PC-3 (cell line): ENCODE data around the gene MED12. TPM values are rescaled to one million over a fixed set of nuclear protein-coding genes. Genes with fewer than 3 reads are reported as not detected.

Experiments
- ATAC-seq: fragments of 200-7000 bp; cut with Tn5 transposase; 2 replicates; pipeline ENCODE4 v1.9.1; 2020; ENCODE audit warnings: mild to moderate bottlenecking, moderate library complexity
- BruUV-seq: library from RNA; stranded (reverse); fragments of 400-500 nt; replicated peaks from 2 replicates; lab custom pipeline; 2021; lab: Mats Ljungman, UMichigan
- CTCF ChIA-PET: fragments of 300-600 bp; sonication (Branson Sonifier 250); formaldehyde crosslinking; loops from one replicate; lab custom pipeline; 2022; ENCODE audit warnings: antibody characterized with exemption; lab: Charles Lee
- POLR2A ChIA-PET: fragments of 300-600 bp; sonication (Branson Sonifier 250); formaldehyde crosslinking; loops from one replicate; lab custom pipeline; 2022; ENCODE audit warnings: antibody characterized with exemption; ENCODE audit not compliant: unreplicated experiment; lab: Charles Lee
- DNase-seq: peaks from one replicate; pipeline ENCODE4 v3.0.0-alpha.2; 2015
- H2AFZ ChIP-seq: fragments of 300-600 bp; sonication (generic); 2 replicates; pipeline ENCODE4 v1.6.0; 2016; ENCODE audit warnings: antibody characterized with exemption, low read length
- H3F3A ChIP-seq: fragments of 300-600 bp; sonication (generic); one replicate; pipeline ENCODE4 v1.6.0; 2017; ENCODE audit warnings: antibody characterized with exemption, low read length, control low read depth, mild to moderate bottlenecking; ENCODE audit not compliant: unreplicated experiment
- H3K27ac ChIP-seq: fragments of 300-600 bp; sonication (generic); 2 replicates; pipeline ENCODE4 v1.5.1; 2016; ENCODE audit warnings: mild to moderate bottlenecking, low read length
- H3K27me3 ChIP-seq: fragments of 300-600 bp; sonication (generic); 2 replicates; pipeline ENCODE4 v1.6.1; 2016; ENCODE audit warnings: low read length, mixed read lengths
- H3K36me3 ChIP-seq: fragments of 300-600 bp; sonication (generic); 2 replicates; pipeline ENCODE4 v1.6.1; 2016; ENCODE audit warnings: low read depth, mixed run types, low read length, mixed read lengths
- H3K4me1 ChIP-seq: fragments of 300-600 bp; sonication (generic); 2 replicates; pipeline ENCODE4 v1.5.1; 2016; ENCODE audit warnings: low read length; ENCODE audit not compliant: insufficient read depth
- H3K4me2 ChIP-seq: fragments of 300-600 bp; sonication (generic); 2 replicates; pipeline ENCODE4 v1.6.0; 2016; ENCODE audit warnings: low read length
- H3K4me3 ChIP-seq: fragments of 300-600 bp; sonication (generic); 2 replicates; pipeline ENCODE4 v1.5.1; 2016; ENCODE audit warnings: mild to moderate bottlenecking, low read length, mixed read lengths
- H3K79me2 ChIP-seq: fragments of 300-600 bp; sonication (generic); 2 replicates; pipeline ENCODE4 v1.6.1; 2017; ENCODE audit warnings: low read length, mixed read lengths
- H3K9ac ChIP-seq: fragments of 300-600 bp; sonication (generic); 2 replicates; pipeline ENCODE4 v1.6.0; 2016; ENCODE audit warnings: mild to moderate bottlenecking, low read length
- H3K9me2 ChIP-seq: fragments of 300-600 bp; sonication (generic); replicated peaks from 2 replicates; pipeline ENCODE4 v1.6.1; 2016; ENCODE audit warnings: mixed run types, low read length, mixed read lengths
- H3K9me3 ChIP-seq: fragments of 300-600 bp; sonication (generic); 2 replicates; pipeline ENCODE4 v1.6.1; 2016; ENCODE audit warnings: low read length, mixed read lengths
- H4K20me1 ChIP-seq: fragments of 300-600 bp; sonication (generic); 2 replicates; pipeline ENCODE4 v1.6.1; 2016; ENCODE audit warnings: low read length, mixed read lengths
- CTCF ChIP-seq: fragments of 300-600 bp; sonication (generic); conservative IDR thresholded peaks from 2 replicates; pipeline ENCODE4 v1.5.1; 2017; ENCODE audit warnings: antibody characterized with exemption, low read depth, mild to moderate bottlenecking, low read length
- EZH2 ChIP-seq: fragments of 300-600 bp; sonication (generic); IDR thresholded peaks from one replicate; pipeline ENCODE4 v1.6.1; 2017; ENCODE audit warnings: antibody characterized with exemption, mild to moderate bottlenecking, low read length; ENCODE audit not compliant: unreplicated experiment
- EZH2phosphoT487 ChIP-seq: fragments of 300-600 bp; sonication (generic); IDR thresholded peaks from 2 replicates; pipeline ENCODE4 v1.6.1; 2018; ENCODE audit warnings: mild to moderate bottlenecking, antibody characterized with exemption, low read length, borderline replicate concordance
- intact Hi-C: fragments of 100-400 bp; cut with micrococcal nuclease; formaldehyde crosslinking; loops from 2 replicates; pipeline ENCODE4 v1.9.0; 2023
- total RNA-seq: library from RNA; depleted of rRNA; stranded (reverse); fragments of >200 nt; gene quantifications from 2 replicates; pipeline ENCODE4 v1.2.3, GENCODE V29; 2014

The MED12 gene
- total RNA-seq, 1 experiment from 2014 or later = 45.8 TPM

GRCh38 chrX:71182871-71183270, 64.5 kb downstream of the MED12 start:
- ChIA-PET CTCF (interaction anchor here (0.6 kb wide), 1 partner anchor 189 kb away, joined by 3 read pairs; no protein-coding TSS in a partner anchor), POLR2A (interaction anchor here (2.3 kb wide), 1 partner anchor 183 kb away, joined by 14 read pairs; the partner anchor contains the start of gene TAF1)

GRCh38 chrX:71183341-71183740, 64.9 kb downstream of the MED12 start:
- intact Hi-C loops = loop anchor here (10.0 kb wide), 1 partner anchor 101 kb away; the partner anchor contains the start of gene NONO
- POLR2A ChIA-PET = interaction anchor here (2.3 kb wide), 1 partner anchor 183 kb away, joined by 14 read pairs; the partner anchor contains the start of gene TAF1
- no peaks in the 10 kb centered on the region for H3F3A ChIP-seq
- BruUV-seq = no TSS peak
- H3K36me3 ChIP-seq = no peaks in the 10 kb centered on the region
- CTCF ChIA-PET = no interaction called here
- no peak overlapping the region for H3K27ac ChIP-seq
- H2AFZ ChIP-seq = no peak overlapping the region
- no peaks in the 10 kb centered on the region for H4K20me1 ChIP-seq
- TF ChIP-seq EZH2 (no peak), EZH2phosphoT487 (no peak), CTCF (no peak)
- DNase-seq (no peak), ATAC-seq (no peak)
- H3K27me3 ChIP-seq = no peaks in the 10 kb centered on the region
- H3K9me3 ChIP-seq = no peaks in the 10 kb centered on the region
- no peaks in the 10 kb centered on the region for H3K9me2 ChIP-seq
- peaks cover 11% of the 10 kb centered on the region for H3K4me1 ChIP-seq
- H3K4me3 ChIP-seq = no peak overlapping the region
- no peaks in the 10 kb centered on the region for H3K79me2 ChIP-seq
- H3K4me2 ChIP-seq = no peak overlapping the region
- no peak overlapping the region for H3K9ac ChIP-seq

More at GRCh38 chrX:71182871-71183270, 64.5 kb downstream of the MED12 start:
- Histone ChIP-seq H3K27ac (no peak overlapping the region), H2AFZ (no peak overlapping the region), H3K4me3 (no peak overlapping the region), H3K36me3 (no peaks in the 10 kb centered on the region), H3K9ac (no peak overlapping the region), H3K9me3 (no peaks in the 10 kb centered on the region), H3F3A (no peaks in the 10 kb centered on the region), H3K4me1 (peaks cover 11% of the 10 kb centered on the region), H3K79me2 (no peaks in the 10 kb centered on the region), H3K4me2 (no peak overlapping the region), H4K20me1 (no peaks in the 10 kb centered on the region), H3K27me3 (no peaks in the 10 kb centered on the region), H3K9me2 (no peaks in the 10 kb centered on the region)
- BruUV-seq = no TSS peak
- ATAC-seq = no peak
- TF ChIP-seq EZH2phosphoT487 = no peak
- TF ChIP-seq CTCF = no peak
- no peak for TF ChIP-seq EZH2
- intact Hi-C loops = loop anchor here (10.0 kb wide), 1 partner anchor 102 kb away; the partner anchor contains the start of gene NONO
- DNase-seq = no peak

- H3F3A ChIP-seq = no peaks in the 10 kb centered on the region
- intact Hi-C loops = loop anchor here (10.0 kb wide), 1 partner anchor 101 kb away; the partner anchor contains the start of gene NONO
- CTCF ChIA-PET = no interaction called here
- no peaks in the 10 kb centered on the region for H3K27me3 ChIP-seq
- H3K9me2 ChIP-seq = no peaks in the 10 kb centered on the region
- no peaks in the 10 kb centered on the region for H3K79me2 ChIP-seq
- no peak for ATAC-seq
- H3K9me3 ChIP-seq = no peaks in the 10 kb centered on the region
- H2AFZ ChIP-seq = no peak overlapping the region
- H3K4me2 ChIP-seq = no peak overlapping the region
- no peak overlapping the region for H3K9ac ChIP-seq
- H3K4me3 ChIP-seq = no peak overlapping the region
- no peaks in the 10 kb centered on the region for H4K20me1 ChIP-seq
- no peak overlapping the region for H3K27ac ChIP-seq
- H3K36me3 ChIP-seq = no peaks in the 10 kb centered on the region
- POLR2A ChIA-PET = no interaction called here
- H3K4me1 ChIP-seq = peaks cover 11% of the 10 kb centered on the region
- TF ChIP-seq CTCF (no peak), EZH2phosphoT487 (no peak), EZH2 (no peak)
- BruUV-seq = no TSS peak
- DNase-seq = no peak
Measured at GRCh38 chrX:71184092-71184491, 65.7 kb downstream of the MED12 start.
